HepG2 (cell line): ENCODE measurements around the gene CYB5D1. TPM values are rescaled to one million over a fixed set of nuclear protein-coding genes. Genes with fewer than 3 reads are reported as not detected.

Experiments used
- ATAC-seq: fragments of 200-7000 bp; cut with Tn5 transposase; 3 replicates; pipeline ENCODE4 v1.9.1; 2020; ENCODE audit warnings: mild to moderate bottlenecking, moderate library complexity
- BruUV-seq: library from RNA; stranded (reverse); fragments of 400-500 nt; replicated peaks from 2 replicates; lab custom pipeline; 2021; lab: Mats Ljungman, UMichigan
- CTCF ChIA-PET: fragments of 300-600 bp; formaldehyde crosslinking; extraction: SDS; loops from one replicate; lab custom pipeline; 2021; ENCODE audit warnings: low total read pairs, inconsistent platforms, low intra/inter-chr PET ratio; lab: Yijun Ruan, JAX
- POLR2A ChIA-PET: fragments of 350-600 bp; sonication (Branson Sonifier 250); formaldehyde crosslinking; loops from one replicate; lab custom pipeline; 2020; ENCODE audit warnings: antibody characterized with exemption, inconsistent platforms; lab: Yijun Ruan, JAX
- DNase-seq: peaks from one replicate; pipeline ENCODE4 v3.0.0-alpha.2; 2015; ENCODE audit warnings: low spot score
- FAIRE-seq: peaks from 3 replicates; lab custom pipeline; 2011; peaks lifted over from hg19 to GRCh38; lab: Jason Lieb, UNC
- H2AFZ ChIP-seq: one replicate; pipeline ENCODE4 v1.6.1; 2011; ENCODE audit warnings: low read length, inconsistent platforms
- H3K27ac ChIP-seq: fragments of 300-600 bp; 3 replicates; pipeline ENCODE4 v1.8.0; 2011; ENCODE audit warnings: mixed run types, mild to moderate bottlenecking, mixed read lengths, low read length, inconsistent platforms; ENCODE audit not compliant: insufficient read depth; ENCODE audit errors: extremely low read length
- H3K27me3 ChIP-seq, 2 experiments: fragments of 200-600 bp in 1 of 2; 2 replicates in 1 of 2; 3 replicates in 1 of 2; pipeline versions ENCODE4 v1.6.0 to v1.8.0; 2011; ENCODE audit warnings: low read length in 2 of 2, mild to moderate bottlenecking in 2 of 2, moderate library complexity in 2 of 2, inconsistent platforms in 1 of 2; ENCODE audit not compliant: insufficient read depth in 2 of 2, control insufficient read depth in 1 of 2
- H3K36me3 ChIP-seq, 2 experiments: fragments of 200-600 bp in 1 of 2; replicated peaks in 1 of 2; 2 replicates in 1 of 2; 3 replicates in 1 of 2; pipeline versions ENCODE4 v1.5.1 to v1.8.0; 2011; ENCODE audit warnings: low read length in 2 of 2, inconsistent platforms in 1 of 2; ENCODE audit not compliant: insufficient read depth in 2 of 2, control insufficient read depth in 1 of 2
- H3K4me1 ChIP-seq: 2 replicates; pipeline ENCODE4 v1.5.1; 2012; ENCODE audit warnings: low read length, inconsistent platforms; ENCODE audit not compliant: insufficient read depth
- H3K4me2 ChIP-seq: 2 replicates; pipeline ENCODE4 v1.6.0; 2011; ENCODE audit warnings: low read depth, low read length, inconsistent platforms
- H3K4me3 ChIP-seq, 3 experiments: fragments of 200-600 bp in 1 of 3; sonication (generic), shearing (Covaris generic) in 1 of 3; replicated peaks in 1 of 3; 2 replicates each; pipeline ENCODE4 v1.5.1; 2011 to 2016; ENCODE audit warnings: low read length in 3 of 3, inconsistent platforms in 2 of 3, low read depth in 2 of 3, mild to moderate bottlenecking in 2 of 3, control low read depth in 1 of 3, mixed read lengths in 1 of 3; ENCODE audit not compliant: insufficient read depth in 1 of 3
- H3K79me2 ChIP-seq: one replicate; pipeline ENCODE4 v1.6.1; 2011; ENCODE audit warnings: low read length, inconsistent platforms; ENCODE audit not compliant: insufficient read depth
- H3K9ac ChIP-seq: 2 replicates; pipeline ENCODE4 v1.6.0; 2011; ENCODE audit warnings: mild to moderate bottlenecking, low read depth, low read length, inconsistent platforms; ENCODE audit not compliant: insufficient read depth
- H3K9me3 ChIP-seq: 2 replicates; pipeline ENCODE4 v1.5.1; 2012; ENCODE audit warnings: mild to moderate bottlenecking, low read length
- H4K20me1 ChIP-seq: 2 replicates; pipeline ENCODE4 v1.6.0; 2011; ENCODE audit warnings: inconsistent platforms, mild to moderate bottlenecking, low read length, moderate library complexity; ENCODE audit not compliant: insufficient read depth
- DMAP1 ChIP-seq: IDR thresholded peaks from 2 replicates; pipeline ENCODE4 v1.6.1; 2016
- GMEB1 ChIP-seq: sonication (generic); formaldehyde crosslinking; IDR thresholded peaks from 2 replicates; pipeline ENCODE4 v1.5.1; 2020; ENCODE audit warnings: missing genetic modification reagents, mild to moderate bottlenecking, borderline replicate concordance
- MAFF ChIP-seq: IDR thresholded peaks from 2 replicates; pipeline ENCODE4 v1.6.1; 2011; ENCODE audit warnings: low read depth, low read length, improper control_type of control experiment
- MAFK ChIP-seq, 2 experiments: IDR thresholded peaks in 1 of 2; conservative IDR thresholded peaks in 1 of 2; 2 replicates each; pipeline ENCODE4 v1.6.1; 2011; ENCODE audit warnings: improper control_type of control experiment in 2 of 2, low read length in 2 of 2
- MZF1 ChIP-seq: sonication (generic); formaldehyde crosslinking; IDR thresholded peaks from 2 replicates; pipeline ENCODE4 v1.8.1; 2023; ENCODE audit warnings: mild to moderate bottlenecking, missing genetic modification reagents, borderline replicate concordance
- RFXAP ChIP-seq: sonication (generic); formaldehyde crosslinking; IDR thresholded peaks from 2 replicates; pipeline ENCODE4 v1.4.0; 2020; ENCODE audit warnings: missing genetic modification reagents, borderline replicate concordance
- TP53 ChIP-seq: sonication (generic); formaldehyde crosslinking; conservative IDR thresholded peaks from 2 replicates; pipeline ENCODE4 v1.4.0; 2020; ENCODE audit warnings: missing genetic modification reagents
- ZNF207 ChIP-seq: fragments of 450-650 bp; IDR thresholded peaks from 2 replicates; pipeline ENCODE4 v1.6.1; 2016; ENCODE audit warnings: antibody characterized with exemption, borderline replicate concordance
- ZNF431 ChIP-seq: sonication (generic); formaldehyde crosslinking; IDR thresholded peaks from 2 replicates; pipeline ENCODE4 v1.9.0; 2022; ENCODE audit warnings: missing genetic modification reagents, low read depth, mild to moderate bottlenecking, borderline replicate concordance
- ZNF44 ChIP-seq: sonication (generic); formaldehyde crosslinking; IDR thresholded peaks from 2 replicates; pipeline ENCODE4 v1.5.1; 2020; ENCODE audit warnings: mild to moderate bottlenecking, missing genetic modification reagents
- ZNF691 ChIP-seq: sonication (generic); formaldehyde crosslinking; IDR thresholded peaks from 2 replicates; pipeline ENCODE4 v1.4.0; 2020; ENCODE audit warnings: missing genetic modification reagents, low read depth, mild to moderate bottlenecking, borderline replicate concordance
- WGBS: methylation state at CpG from one replicate; pipeline ENCODE4 v1.1.6; 2017; ENCODE audit warnings: low lambda C conversion rate; 5-methylcytosine and 5-hydroxymethylcytosine counted together
- in situ Hi-C: cut with HindIII; loops from 2 replicates; pipeline ENCODE4 v1.10.0; 2017; ENCODE audit warnings: low pct_unique_long_range_greater_than_20kb; ENCODE audit not compliant: extremely low pct_ligation_motif_present
- intact Hi-C: fragments of 100-400 bp; cut with micrococcal nuclease; formaldehyde crosslinking; loops from one replicate; pipeline ENCODE4 v1.10.0; 2022; ENCODE audit not compliant: unreplicated experiment
- polyA plus RNA-seq, 8 experiments: library from polyadenylated mRNA; depleted of rRNA in 3 of 8; stranded (reverse) in 7 of 8; unstranded in 1 of 8; fragments of >200 nt; fragmentation: Illumina TruSeq in 4 of 8; extraction: Trizol in 4 of 8; gene quantifications; 2 replicates each; pipeline versions ENCODE4 v1.2.1 to v1.2.3, GENCODE V29; 2011 to 2016; ENCODE audit warnings: low read depth in 4 of 8, missing spikeins in 1 of 8, mixed read lengths in 1 of 8; ENCODE audit not compliant: insufficient read depth in 1 of 8
- total RNA-seq, 5 experiments: library from RNA; depleted of rRNA; stranded (reverse); fragments of >200 nt; fragmentation: Illumina TruSeq; extraction: Trizol; gene quantifications; 2 replicates each; pipeline ENCODE4 v1.2.3, GENCODE V29; 2016; ENCODE audit warnings: low read depth in 1 of 5

The CYB5D1 gene
- total and polyA plus RNA-seq, 2 of the 13 experiments (the other 11 are each of a cell fraction or from before 2014, with no cell fraction given): 8.9 to 17.0 TPM

GRCh38 chr17:7875804-7876370 is 18.1 kb downstream of the CYB5D1 start:
- intact Hi-C loops (no loop called here), in situ Hi-C loops (no loop called here)
- TF ChIP-seq ZNF207: no peak
- no peak for TF ChIP-seq ZNF44
- no peak for TF ChIP-seq ZNF431 (CRISPR knock-in tag)
- Histone ChIP-seq H3K27me3 (no peaks in the 10 kb centered on the region), H3K9me3 (no peaks in the 10 kb centered on the region), H3K4me1 (peaks cover 11% of the 10 kb centered on the region), H3K36me3 (no peaks in the 10 kb centered on the region), H3K4me2 (no peak overlapping the region), H2AFZ (no peak overlapping the region), H4K20me1 (no peaks in the 10 kb centered on the region), H3K27ac (no peak overlapping the region), H3K9ac (no peak overlapping the region), H3K79me2 (no peaks in the 10 kb centered on the region), H3K4me3 (no peak overlapping the region)
- WGBS: 73% methylated on average over 2 of the region's 2 CpGs
- no peak for ATAC-seq
- DNase-seq: no peak
- FAIRE-seq: no peak
- ChIA-PET POLR2A (interaction anchor here (0.7 kb wide), 1 partner anchor 11 kb away, joined by 3 read pairs; no protein-coding TSS in a partner anchor), CTCF (no interaction called here)
- no TSS peak for BruUV-seq

DNA sequence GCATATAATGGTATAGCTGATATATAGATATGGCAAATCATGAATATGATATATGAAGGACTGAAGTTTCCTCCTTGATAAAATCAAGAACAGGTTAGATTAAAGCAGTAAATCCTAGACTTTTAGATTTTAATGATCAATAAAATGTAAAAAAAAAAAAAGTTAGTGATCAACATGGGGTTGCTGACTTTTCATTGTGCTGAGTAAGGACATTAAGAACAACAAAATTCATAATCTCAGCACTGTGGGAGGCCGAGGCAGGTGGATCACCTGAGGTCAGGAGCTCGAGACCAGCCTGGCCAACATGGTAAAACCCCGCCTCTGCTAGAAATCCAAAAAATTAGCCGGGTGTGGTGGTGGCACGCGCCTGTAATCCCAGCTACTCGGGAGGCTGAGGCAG is 20.4 kb downstream of the CYB5D1 start:
- DNase-seq (no peak), ATAC-seq (no peak), FAIRE-seq (no peak)
- Histone ChIP-seq H3K4me2 (no peak overlapping the region), H3K79me2 (no peaks in the 10 kb centered on the region), H3K4me1 (peaks cover 21% of the 10 kb centered on the region), H3K27me3 (peaks cover 1 to 5% of the 10 kb centered on the region in 2 experiments; a peak in 1 of 5 replicates), H2AFZ (no peak overlapping the region), H3K4me3 (no peak overlapping the region), H3K27ac (no peak overlapping the region), H3K9ac (no peak overlapping the region), H3K9me3 (no peaks in the 10 kb centered on the region), H4K20me1 (no peaks in the 10 kb centered on the region), H3K36me3 (no peaks in the 10 kb centered on the region)
- in situ Hi-C loops: no loop called here
- TF ChIP-seq GMEB1 (CRISPR knock-in tag) (no peak), RFXAP (CRISPR knock-in tag) (no peak), MAFK (conservative IDR thresholded peaks at IDR 0.05 in 1 of 2, IDR thresholded peaks at IDR 0.05 in 1 of 2; ENCODE audit: low read length in 2 of 2) (peak; percentile 6 to 58; a peak in 2 of 4 replicates), MZF1 (no peak), MAFF (0 out of 2 replicates have a peak, but pooled peaks have one; percentile 17), TP53 (CRISPR knock-in tag) (no peak), ZNF691 (CRISPR knock-in tag) (no peak), DMAP1 (CRISPR knock-in tag) (no peak)
- WGBS: 90% methylated on average over 7 of the region's 7 CpGs
- intact Hi-C loops: no loop called here
- BruUV-seq: no TSS peak
- ChIA-PET POLR2A (no interaction called here), CTCF (no interaction called here)
